GM18867 (cell line): ENCODE results near the gene SRGAP1.

Source experiments
- ATAC-seq: cut with Tn5 transposase; IDR thresholded peaks from one replicate; pipeline ENCODE4 v1.9.1; 2021; ENCODE audit warnings: mild to moderate bottlenecking, moderate library complexity; ENCODE audit not compliant: unreplicated experiment

SRGAP1 gene

GRCh38 chr12:63931703-63932102 lies 87.2 kb downstream of the SRGAP1 start:
- ATAC-seq, result no peak

DNA sequence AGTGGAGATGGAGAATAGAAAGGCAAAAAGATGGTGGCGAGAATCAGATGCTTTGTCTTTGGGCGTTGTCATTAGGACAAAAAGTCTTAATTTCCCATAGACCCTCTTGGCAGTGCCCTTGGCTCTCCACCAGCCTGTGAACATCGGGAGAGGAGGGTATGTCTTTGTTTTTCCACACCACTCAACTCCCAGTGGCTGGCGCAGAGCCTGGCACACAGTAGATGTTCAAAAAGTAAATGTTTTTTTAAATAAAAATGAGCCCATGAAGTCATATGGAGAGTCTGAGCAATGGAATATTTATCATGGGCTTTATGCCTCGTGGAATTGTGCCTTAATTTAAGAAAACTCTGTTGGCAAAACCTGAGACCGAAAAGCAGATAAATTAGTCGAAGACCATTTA lies 90.4 kb downstream of the SRGAP1 start:
- ATAC-seq, result no peak

- ATAC-seq, result no peak
Measured at GRCh38 chr12:63935361-63935760, 90.9 kb downstream of the SRGAP1 start.

- no peak for ATAC-seq
Measured at GRCh38 chr12:63937378-63938316, 93.1 kb downstream of the SRGAP1 start.

DNA sequence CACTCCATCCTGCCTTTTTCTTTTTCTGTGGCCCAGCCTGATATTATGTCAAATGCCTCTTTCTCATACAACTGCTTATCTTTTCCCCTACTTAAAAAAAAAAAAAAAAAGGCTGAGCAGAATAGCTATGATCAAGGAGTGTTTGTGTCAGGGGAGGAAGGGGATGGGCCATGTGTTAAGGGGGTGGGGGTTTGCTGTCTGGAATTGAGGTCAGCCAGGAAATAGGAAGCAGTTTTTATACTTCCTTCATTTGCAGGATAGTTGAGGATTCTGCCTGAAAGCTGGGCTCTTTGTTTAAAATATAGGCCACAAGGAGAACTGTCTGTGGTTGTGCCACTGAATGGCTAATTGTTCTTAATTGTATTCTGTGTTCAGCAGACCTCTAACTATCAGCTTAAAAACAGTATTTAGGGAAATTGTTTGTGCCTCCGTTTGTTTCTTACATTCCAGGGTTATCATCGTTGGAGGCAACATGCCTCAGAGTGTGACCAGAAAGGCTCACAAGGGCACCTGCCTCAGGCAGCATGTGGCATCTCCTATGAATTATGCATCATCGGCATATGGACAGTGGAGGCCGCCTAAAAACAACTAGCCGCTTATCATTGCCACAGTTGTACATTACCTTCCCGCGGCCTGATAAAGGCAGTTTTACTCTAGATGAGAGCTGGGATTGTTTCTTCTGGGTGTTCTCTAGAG lies 96.0 kb downstream of the SRGAP1 start:
- ATAC-seq, result no peak

GRCh38 chr12:63941166-63941800 lies 96.8 kb downstream of the SRGAP1 start:
- ATAC-seq, result no peak

DNA sequence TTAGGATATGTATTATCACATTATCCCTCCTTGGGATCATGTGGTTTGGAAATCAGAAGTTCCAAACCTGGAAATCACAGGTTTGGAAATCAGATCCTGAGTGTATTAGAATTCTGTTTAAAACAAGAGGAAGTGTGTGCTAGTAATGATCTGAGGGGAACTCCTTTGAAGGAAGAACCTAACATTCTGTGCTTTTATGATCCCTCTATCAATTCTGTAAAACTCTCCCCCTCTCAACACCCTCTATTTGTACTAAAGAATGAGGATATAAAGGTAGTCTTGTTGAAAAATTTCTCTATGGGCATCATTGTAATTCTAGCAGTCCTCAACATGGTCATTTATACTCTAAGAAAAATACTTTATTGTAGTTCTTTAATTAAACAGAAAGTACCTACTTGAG lies 97.4 kb downstream of the SRGAP1 start:
- no peak for ATAC-seq

DNA sequence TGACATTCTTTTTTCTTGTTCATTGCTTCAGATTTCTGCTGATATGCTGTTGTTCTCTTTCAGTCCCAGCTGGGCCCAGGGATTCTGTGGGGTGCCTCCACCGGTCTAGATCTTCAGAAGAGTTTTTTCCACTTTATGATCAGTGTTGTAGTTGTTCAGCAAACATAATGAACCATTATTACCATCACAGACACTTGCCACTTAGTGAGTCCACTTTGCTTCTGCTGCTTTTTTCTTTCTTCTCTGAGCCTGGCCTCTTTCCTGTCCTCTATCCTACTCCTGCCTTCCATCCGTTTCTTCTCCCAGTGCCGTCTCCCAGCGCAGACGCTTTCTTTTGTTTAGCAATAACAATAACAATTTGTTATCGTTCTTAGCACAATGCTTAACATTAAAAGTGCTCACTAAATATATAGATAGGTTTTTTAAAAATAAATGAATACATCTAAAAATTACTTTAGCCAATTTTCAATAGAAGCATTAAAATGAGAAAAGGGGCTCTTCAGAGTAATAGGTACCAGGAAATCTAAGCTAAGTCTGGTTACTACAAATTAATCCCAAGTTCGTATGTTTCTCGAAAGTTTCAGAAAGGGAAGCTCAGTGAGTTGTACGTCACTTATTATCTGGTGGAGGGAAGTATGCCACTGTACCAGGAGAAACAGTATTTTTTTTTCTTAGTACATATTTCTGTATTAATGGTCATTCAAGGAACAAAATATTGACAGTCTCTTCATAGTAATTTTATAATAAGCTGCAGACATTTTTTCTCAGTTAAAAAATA lies 98.2 kb downstream of the SRGAP1 start:
- no peak for ATAC-seq

GRCh38 chr12:63944034-63944579 lies 99.6 kb downstream of the SRGAP1 start:
- ATAC-seq, result no peak

DNA sequence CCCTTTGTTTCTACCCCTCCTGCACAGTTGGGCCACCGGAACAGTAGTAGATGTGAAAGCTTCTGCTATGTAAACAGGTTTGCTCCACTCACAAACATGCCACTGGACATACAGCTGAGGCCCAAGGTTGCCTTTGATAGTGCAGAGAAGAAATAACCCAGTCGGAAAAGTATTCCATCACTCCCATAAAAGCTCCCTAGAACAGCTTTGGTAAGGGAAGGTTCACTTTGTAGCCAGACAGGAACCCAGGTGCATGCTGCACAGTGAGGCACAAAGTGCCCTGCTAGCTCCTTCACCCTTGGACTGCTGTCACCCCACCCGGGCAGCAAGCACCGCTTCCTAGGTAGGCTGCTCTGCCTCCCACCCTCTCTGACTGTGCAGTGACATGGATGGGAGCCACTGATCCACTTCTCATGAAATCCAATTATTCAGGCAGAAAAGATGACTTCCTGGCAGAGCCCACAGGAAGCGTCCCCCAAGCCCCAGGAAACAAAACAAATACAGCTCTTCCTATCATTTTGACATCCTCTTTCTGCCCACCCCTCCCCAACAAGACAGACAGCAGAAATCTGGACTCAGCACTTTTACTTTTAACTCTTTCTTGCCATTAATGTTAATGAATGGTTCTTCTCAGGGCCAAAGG lies 100.2 kb downstream of the SRGAP1 start:
- no peak for ATAC-seq

- no peak for ATAC-seq
Measured at GRCh38 chr12:63945777-63946176, 101.3 kb downstream of the SRGAP1 start.

DNA sequence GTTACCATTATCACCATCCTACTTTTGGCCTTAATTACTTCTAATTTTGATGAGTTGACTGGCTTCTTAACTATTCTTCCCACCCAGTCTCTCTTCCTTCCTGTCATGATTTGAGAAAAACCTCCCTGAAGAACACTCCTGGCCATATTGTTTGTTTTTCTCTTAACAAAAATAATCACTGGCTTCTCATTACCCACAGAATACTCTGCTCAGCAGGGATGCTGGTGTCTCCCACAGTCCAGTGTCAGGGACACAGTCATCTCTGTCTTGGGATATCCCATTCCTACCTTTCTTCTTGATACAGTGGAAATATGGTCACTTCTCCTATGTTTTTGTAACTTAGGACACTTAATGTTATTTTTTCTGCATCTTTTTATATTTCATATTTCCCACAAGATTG lies 103.7 kb downstream of the SRGAP1 start:
- ATAC-seq, result no peak

DNA sequence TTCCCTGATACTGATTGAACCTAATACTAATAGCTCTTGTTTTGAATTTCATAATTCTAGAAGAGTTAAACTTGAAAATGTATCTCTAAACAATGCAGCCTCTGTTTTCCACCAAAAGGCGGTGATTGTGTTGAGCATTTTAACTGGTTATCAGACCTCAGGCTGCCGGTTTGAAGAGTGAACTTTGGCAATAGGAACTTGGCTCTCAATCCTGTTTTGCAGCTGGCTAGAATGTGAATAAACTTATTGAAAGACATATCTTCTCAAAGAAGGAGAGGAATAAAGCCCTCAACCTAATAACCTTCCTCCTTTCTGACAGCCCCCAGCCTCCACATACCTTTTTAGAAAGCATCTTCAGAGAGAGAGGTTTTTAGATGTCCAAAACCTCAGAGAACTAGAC lies 105.4 kb downstream of the SRGAP1 start:
- no peak for ATAC-seq

DNA sequence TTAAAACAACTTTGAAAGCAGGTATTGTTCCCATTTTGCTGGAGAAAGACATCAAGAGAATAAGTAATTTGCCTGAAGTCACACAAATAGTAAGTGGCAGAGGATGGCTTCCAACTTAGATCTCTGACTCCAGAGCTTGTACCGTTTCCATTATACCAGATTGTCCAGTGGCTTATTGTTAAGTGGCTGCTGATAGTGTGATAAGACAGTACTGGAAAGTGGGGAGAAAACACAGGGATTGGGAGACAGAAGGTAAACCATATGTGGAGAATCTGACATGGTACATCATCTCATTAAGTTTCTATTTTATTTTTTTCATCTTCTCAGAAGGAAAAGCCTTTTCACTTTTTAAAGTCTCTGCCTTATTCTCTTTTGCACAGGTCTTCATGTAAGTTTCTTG lies 108.5 kb downstream of the SRGAP1 start:
- ATAC-seq, result no peak

DNA sequence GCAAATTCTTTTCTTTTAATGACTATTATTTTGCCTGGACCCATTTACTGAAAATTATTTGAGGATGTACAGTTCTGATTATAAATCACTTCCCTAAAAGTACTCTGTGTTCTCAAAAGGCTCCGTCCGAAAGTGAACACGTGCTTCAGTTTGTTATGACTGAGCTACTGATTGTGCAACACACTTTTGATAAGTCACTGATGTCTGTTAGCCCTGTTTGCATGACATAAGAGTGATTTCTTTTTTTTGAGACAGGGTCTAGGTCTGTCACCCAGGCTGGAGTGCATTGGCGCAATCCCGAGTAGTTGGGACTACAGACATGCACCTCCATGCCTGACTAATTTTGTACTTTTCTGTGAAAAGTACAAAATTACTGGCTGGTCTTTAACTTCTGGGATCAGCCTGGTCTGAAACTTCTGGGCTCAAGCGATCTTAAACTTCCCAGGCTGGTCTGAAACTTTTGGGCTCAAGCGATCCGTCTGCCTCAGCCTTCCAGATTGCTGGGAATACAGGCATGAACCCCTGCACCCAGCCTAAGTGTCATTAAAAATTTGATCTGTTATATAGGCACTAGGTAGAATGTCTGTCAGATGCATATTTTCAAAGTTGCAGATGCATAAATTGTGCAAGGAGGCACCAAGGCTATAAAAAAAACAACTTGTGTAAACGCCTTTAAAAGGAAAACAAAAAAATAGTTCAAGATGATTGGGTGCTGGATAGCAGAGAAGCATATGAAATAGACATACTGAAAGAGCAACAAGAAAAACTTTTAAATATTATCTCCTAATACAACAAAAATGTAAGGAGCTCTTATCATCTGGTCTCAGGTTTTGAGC lies 111.5 kb downstream of the SRGAP1 start:
- ATAC-seq, result no peak

DNA sequence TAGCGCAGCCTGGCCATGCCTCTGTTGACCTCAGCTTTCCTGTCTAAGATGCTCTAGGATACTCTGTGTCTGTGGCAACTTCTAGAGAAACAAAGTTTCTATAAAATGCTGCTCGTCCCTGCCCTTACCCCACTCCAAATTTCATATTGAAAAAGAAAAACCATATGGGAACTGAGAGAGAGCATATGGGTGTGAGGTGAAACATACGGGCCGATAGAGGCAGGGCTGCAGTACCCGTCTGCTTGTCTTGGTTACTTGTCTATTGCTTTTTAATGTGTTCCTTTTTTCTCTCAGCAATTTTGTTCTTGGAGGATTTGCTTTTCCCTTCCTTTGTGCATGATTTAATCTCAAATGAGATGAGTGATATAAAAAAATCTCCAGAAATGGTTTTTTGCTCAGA lies 113.0 kb downstream of the SRGAP1 start:
- no peak for ATAC-seq

DNA sequence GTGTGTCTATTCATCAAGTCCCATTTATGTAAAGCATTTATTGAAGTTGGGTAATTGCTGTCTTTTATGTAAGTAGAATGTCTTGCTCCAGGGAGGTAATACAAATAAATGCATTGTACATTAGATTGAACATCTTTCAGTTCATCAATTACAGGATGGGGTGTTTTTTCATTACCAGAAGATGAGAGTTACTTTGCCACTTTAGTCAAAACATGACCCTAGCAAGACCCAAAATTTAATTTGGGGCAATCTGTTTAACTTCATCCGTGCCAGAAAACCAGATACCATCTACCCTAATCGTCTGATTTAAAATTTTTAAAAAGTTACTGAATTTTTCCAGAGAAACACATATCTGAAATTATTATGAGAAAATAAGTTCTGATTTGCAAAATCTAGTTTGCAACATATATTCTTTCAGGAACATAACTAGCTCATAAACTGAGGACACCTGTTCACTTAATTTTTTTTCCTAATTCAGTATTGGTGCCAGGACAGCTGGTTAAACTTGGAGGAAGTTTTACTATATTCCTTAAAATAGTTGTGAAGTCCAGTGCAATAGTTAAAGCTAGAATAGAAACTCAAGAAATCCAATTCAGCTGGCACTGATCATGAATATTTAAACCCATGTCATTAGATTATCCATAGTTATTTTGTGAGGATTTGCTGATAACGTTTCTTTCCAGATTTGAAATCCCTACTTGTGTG lies 114.5 kb downstream of the SRGAP1 start:
- ATAC-seq, result no peak

- no peak for ATAC-seq
Measured at GRCh38 chr12:63961048-63961447, 116.5 kb downstream of the SRGAP1 start.

GRCh38 chr12:63961543-63961942 lies 117.0 kb downstream of the SRGAP1 start:
- ATAC-seq, result no peak
